HL-60 (cell line): ENCODE measurements around the gene PRSS27.

Experiments used
- POLR2AphosphoS5 ChIP-seq: IDR thresholded peaks from 2 replicates; pipeline ENCODE4 v1.6.1; 2012; ENCODE audit warnings: low read depth
- SPI1 ChIP-seq: IDR thresholded peaks from 2 replicates; pipeline ENCODE4 v1.6.1; 2012; ENCODE audit warnings: low read depth, mild to moderate bottlenecking, borderline replicate concordance
- TF ChIP-seq, protein P1 (sequence below): IDR thresholded peaks from one replicate; pipeline ENCODE4 v1.5.1; 2011; ENCODE audit warnings: low read length, control low read depth, inconsistent platforms; ENCODE audit not compliant: insufficient read depth

DNA sequence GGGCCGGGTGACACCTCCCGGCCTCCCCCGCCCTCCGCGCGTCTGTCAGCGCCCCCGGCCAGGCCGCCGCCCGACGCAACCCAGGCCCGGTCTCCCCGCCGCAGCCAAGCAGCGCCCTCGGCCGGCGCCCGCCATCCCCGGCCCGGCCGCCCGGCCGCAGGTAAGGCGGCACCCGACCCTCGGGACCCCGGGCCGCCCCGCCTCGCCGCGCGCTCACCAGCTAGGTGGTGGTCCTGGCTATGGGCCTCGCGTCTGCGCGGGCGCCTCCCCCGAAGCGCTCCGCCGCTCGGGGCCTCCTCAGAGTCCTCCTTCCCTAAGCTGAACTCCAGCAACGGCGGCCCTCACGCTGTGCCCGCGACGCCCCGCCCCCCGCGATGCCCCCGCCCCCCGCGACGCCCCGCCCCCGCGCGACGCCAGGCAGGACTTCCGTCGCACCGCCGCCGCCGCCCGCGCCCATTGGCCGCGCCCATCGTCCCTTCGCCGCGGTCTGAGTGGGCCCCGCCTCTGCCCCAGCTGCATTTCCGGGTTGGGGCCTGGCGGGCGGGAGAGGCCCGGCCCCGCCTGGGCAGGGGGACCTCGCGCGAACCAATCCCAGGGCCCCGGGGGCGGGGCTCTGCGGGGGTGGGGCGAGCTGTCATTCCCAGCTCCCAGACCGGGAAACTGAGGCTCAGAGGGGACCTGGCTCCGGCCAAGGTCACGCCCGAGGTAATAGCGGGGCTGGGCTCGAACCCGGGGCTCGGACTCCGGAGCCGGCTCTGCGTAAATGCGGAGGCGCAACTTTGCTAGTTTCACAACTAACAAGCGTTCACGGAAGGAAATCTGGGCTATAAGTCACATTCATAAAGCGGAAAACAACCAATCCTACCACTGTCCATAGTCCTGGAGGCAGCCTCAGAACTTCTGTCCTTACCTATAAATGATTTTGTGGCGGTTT lies 46.7 kb downstream of the PRSS27 start:
- TF ChIP-seq, protein P1, sequence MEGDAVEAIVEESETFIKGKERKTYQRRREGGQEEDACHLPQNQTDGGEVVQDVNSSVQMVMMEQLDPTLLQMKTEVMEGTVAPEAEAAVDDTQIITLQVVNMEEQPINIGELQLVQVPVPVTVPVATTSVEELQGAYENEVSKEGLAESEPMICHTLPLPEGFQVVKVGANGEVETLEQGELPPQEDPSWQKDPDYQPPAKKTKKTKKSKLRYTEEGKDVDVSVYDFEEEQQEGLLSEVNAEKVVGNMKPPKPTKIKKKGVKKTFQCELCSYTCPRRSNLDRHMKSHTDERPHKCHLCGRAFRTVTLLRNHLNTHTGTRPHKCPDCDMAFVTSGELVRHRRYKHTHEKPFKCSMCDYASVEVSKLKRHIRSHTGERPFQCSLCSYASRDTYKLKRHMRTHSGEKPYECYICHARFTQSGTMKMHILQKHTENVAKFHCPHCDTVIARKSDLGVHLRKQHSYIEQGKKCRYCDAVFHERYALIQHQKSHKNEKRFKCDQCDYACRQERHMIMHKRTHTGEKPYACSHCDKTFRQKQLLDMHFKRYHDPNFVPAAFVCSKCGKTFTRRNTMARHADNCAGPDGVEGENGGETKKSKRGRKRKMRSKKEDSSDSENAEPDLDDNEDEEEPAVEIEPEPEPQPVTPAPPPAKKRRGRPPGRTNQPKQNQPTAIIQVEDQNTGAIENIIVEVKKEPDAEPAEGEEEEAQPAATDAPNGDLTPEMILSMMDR: no peak
- TF ChIP-seq SPI1 (no peak), POLR2AphosphoS5 (no peak)
